ENCODE results near the gene MYLK.

- TF ChIP-seq CTCF (IDR thresholded peaks at IDR 0.05) (no peak), EZH2 (IDR thresholded peaks at IDR 0.05; ENCODE audit: borderline replicate concordance, insufficient read depth, low read depth, low read length, poor library complexity, severe bottlenecking) (no peak)
Measured at GRCh38 chr3:123832692-123833397, 51.3 kb downstream of the MYLK start.

All from B cell (primary cell).